NCI-H345 (cell line): ENCODE results near the gene KLHL10.
"Not testable (repeated sequence)": the region's sequence is repeated elsewhere in the genome, so short reads cannot be mapped to it uniquely, and the experiment has no call there.

ENCODE experiments used
- DNase-seq: peaks from one replicate; lab custom pipeline; 2025; lab: John Stamatoyannopoulos, UW

Gene KLHL10

GRCh38 chr17:41813152-41813680 is 24.4 kb upstream of the KLHL10 start:
- DNase-seq: no peak

GRCh38 chr17:41813699-41814124 is 23.9 kb upstream of the KLHL10 start:
- DNase-seq: no peak

- no peak for DNase-seq
Measured at GRCh38 chr17:41814195-41814594, 23.4 kb upstream of the KLHL10 start.

- DNase-seq: no peak
Measured at GRCh38 chr17:41816637-41817320, 20.8 kb upstream of the KLHL10 start.

- no peak for DNase-seq
Measured at GRCh38 chr17:41818024-41818423, 19.6 kb upstream of the KLHL10 start.

- no peak for DNase-seq
Measured at GRCh38 chr17:41821776-41822175, 15.8 kb upstream of the KLHL10 start.

- DNase-seq: no peak
Measured at GRCh38 chr17:41822216-41823140, 15.1 kb upstream of the KLHL10 start.

- no peak for DNase-seq
Measured at GRCh38 chr17:41823141-41823524, 14.5 kb upstream of the KLHL10 start.

- DNase-seq: no peak
Measured at GRCh38 chr17:41823580-41823979, 14.0 kb upstream of the KLHL10 start.

- DNase-seq: no peak
Measured at GRCh38 chr17:41824086-41824485, 13.5 kb upstream of the KLHL10 start.

- no peak for DNase-seq
Measured at GRCh38 chr17:41825175-41825845, 12.3 kb upstream of the KLHL10 start.

GRCh38 chr17:41829961-41830360 is 7.7 kb upstream of the KLHL10 start:
- not testable (repeated sequence) for DNase-seq

GRCh38 chr17:41835214-41835799 is 2.3 kb upstream of the KLHL10 start:
- DNase-seq: no peak

- peak; percentile 28 for DNase-seq
Measured at GRCh38 chr17:41835800-41836549, 1.6 kb upstream of the KLHL10 start, which contains the start of gene NT5C3B. NT5C3B (minus strand) TSS chr17:41836232; CDS start chr17:41836193, 39 bp downstream.

- no peak for DNase-seq
Measured at GRCh38 chr17:41836550-41837196, 952 bp upstream of the KLHL10 start.

- not testable (repeated sequence) for DNase-seq
Measured at GRCh38 chr17:41839448-41839847, 1.8 kb downstream of the KLHL10 start.

GRCh38 chr17:41840781-41841180 is 3.2 kb downstream of the KLHL10 start:
- DNase-seq: not testable (repeated sequence)

GRCh38 chr17:41844971-41845370 is 7.3 kb downstream of the KLHL10 start:
- DNase-seq: no peak

GRCh38 chr17:41848788-41849187 is 11.2 kb downstream of the KLHL10 start:
- no peak for DNase-seq

GRCh38 chr17:41849251-41849990 is 11.8 kb downstream of the KLHL10 start:
- DNase-seq: no peak
